Stimulated activated CD4-positive, alpha-beta T cell treated with anti-CD3 and anti-CD28 coated beads, Interleukin-1b, Interleukin-23, amount 100 ng/mL, for 1 hour (primary cell): ENCODE data around the gene R3HDM4.

Source experiments
- DNase-seq, 2 donors: peaks; one replicate each; pipeline ENCODE4 v3.0.0-alpha.2; 2020; ENCODE audit warnings: low read depth in 2 of 2

Gene R3HDM4

DNA sequence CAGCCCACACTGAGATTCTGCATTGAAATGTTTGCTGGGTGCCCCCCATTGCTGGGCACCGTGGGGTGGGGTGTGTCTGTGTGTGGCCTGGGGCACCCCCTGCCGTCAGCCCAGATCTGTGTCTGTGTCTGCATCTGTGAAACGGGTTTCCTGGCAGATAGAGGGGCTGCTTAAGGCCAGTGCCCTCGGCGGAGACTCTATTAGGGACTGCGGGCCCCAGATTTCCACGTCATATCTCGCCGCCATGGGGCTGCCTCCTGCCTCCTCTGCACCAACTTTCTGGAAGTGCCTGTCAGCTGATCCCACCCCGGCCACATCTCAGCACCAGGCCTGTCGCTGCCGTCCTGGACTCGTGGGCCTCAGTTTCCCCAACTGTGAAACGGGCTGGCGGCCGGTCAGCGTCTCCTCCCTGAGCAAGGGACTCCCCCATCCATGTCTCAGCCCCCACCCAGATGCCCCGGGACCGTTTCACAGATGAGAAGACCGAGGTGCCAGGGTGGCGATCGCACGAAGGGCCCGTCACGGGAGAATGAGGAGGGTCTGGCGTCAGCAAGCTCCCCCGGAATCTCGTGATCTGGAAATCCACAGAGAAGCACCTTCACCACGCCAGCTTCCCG is 34.2 kb upstream of the R3HDM4 start:
- DNase-seq, result no peak

DNA sequence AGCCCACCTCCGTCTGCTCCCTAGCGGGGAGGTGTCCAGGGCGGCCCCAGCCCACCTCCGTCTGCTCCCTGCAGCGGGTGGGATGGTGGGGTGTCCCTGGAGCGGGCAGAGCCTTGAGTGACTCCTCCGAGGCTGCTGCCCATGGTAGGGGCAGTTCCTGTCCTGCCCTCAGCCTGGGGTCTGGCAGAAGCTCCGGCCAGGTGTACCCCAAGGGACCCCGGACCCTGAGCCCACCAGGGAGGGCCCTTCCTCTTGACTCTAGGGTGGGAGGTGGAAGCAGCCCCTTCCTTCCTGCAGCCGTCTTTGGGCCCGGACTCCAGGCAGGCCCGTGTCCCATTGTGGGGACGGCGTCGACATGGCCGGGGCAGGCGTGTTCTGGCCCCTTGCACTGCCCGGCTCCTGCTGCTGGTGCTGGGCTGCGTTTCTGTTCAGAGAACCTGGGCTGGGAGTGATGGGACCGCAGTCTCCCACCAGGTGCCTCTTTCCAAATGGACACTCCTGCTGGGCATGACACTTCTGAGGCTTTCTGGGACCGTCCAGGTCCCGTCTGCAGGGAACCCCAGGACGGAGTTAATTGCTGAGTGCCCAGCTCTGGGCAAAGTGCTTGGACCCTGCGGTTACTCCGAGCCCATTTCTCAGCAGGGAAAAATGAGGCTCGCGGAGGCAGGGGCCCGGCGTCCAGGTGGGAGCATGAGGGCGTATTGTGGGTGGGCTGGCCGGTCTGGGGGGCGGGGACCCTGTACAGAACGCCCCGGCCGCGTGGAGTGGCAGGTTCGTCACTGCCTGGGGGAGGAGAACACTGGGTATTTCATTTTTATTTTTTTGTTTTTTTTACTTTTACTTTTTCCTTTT is 32.6 kb upstream of the R3HDM4 start:
- no peak for DNase-seq

DNA sequence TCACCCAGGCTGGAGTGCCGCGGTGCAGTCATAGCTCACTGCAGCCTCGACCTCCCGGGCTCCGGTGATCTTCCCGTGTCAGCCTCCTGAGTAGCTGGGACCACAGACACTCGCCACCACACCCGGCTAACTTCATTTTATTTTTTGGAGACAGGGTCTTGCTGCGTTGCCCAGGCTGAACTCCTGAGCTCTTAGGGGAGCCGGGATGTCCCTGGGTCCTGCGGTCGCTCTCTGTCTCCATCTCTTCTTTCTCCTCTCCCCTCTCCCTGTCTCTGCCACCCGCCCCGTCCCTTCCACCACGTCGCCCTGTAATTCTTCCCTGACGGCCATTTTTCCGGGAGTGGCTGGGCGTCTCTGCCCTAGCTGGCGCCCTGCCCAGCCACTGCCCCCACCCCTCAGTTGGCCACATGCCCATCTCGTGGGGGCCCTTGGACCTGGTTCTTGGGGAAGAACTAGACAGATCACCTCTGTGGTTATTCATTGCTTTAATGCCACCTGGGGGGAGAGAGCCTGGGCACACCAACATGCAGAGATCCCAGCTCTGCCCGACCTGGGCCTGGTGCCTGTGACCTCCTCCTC is 31.7 kb upstream of the R3HDM4 start:
- no peak for DNase-seq

DNA sequence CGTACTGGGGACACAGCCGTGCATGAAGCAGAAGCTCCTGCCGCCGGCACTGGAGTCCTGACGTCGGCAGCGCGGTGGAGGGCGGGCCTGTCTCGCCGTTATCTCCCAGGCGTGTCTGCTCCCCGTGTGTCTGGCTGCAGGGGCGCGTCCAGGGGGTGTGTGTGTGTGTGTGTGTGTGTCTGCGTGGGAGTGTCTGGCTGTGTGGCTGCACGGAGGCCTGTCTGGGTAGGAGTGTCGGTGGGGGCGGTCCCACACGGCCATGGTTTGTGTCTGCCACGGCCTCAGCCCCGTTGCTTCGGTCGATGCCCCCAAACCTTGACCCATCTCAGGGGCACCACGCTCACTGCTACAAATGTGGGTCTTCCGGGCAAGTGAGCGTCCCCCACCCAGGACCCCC is 31.1 kb upstream of the R3HDM4 start:
- no peak for DNase-seq

DNA sequence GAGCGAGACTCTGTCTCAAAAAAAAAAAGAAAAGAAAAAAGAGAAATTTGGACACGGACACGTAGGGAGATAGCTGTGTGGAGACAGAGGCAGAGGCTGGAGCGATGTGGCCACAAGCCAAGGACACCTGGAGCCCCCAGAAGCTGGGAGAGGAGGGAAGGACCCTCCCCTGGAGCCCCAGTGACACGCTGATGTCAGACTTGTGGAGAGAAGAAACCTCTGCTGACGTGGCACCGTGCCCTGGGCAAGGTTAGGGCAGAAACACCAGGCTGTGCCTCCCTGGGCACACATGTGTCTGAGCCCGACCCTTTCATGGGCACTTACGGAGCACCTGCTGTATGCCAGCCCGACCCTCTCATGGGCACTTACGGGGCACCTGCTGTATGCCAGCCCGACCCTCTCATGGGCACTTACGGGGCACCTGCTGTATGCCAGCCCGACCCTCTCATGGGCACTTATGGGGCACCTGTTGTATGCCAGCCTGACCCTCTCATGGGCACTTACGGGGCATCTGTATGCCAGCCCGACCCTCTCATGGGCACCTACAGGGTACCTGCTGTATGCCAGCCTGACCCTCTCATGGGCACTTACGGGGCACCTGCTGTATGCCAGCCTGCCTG is 30.6 kb upstream of the R3HDM4 start:
- no peak for DNase-seq

DNA sequence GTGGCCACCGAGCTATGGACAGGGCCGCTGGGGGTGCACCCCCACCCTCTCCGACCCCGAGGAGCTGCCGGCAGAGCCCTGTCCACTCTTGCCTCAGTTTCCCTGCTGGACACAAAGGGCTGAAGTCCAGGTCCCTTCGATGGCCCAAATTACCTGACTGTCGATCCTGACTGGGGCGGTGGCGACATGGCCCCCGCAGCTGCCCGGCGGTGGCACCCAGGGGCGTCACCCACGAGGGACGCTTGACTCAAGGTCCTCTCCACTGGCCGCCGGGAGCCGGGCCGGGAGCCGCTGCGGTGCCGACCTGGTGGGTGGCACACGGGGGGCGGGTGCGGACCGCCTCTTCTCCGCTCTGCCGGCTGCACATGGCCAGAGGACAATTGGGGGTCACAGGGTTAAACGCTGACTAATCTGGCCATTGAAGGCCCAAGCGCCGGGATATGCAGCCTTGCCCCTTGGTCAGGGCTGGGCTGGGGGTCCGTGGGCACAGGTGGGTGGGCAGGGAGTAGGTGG is 29.2 kb upstream of the R3HDM4 start:
- no peak for DNase-seq

DNA sequence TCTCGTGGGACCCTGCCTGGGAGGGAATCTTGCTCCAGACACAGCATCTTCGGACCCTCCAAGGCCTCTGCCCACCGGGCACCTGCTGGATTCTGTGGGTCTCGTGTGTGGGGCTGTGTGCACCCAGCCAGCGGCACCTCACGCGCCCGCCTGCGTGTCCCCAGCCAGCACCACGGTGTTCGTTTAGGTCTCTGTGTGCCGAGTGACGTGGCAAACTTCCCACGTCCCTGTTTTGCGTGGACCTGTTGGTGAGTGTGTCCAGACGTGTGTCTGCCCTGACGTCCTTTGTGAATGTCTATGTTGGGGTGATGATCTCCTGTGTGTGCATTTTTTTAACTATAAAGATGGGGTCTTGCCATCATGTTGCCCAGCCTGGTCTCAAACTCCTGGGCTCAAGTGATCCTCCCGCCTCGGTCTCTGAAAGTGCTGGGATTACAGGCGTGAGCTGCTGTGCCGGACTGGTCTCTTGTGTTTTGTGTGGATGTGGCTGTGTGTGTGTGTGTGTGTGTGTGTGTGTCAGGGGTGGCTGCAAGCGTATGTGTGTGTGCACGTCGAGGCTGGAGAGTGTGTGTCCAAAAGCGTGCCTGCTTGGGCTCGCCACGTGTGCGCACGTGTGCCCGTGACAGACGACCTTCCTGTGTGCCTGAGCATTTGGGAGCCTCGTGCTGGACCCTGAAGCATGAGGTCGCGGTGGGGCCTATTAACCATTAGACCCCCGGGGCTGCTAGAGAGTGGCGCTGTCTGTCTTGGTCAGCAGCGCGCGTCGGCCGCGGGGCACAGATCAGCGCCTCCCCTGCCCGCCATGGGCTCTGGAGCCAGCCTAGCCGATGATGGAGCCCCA is 28.5 kb upstream of the R3HDM4 start:
- DNase-seq, result no peak

DNA sequence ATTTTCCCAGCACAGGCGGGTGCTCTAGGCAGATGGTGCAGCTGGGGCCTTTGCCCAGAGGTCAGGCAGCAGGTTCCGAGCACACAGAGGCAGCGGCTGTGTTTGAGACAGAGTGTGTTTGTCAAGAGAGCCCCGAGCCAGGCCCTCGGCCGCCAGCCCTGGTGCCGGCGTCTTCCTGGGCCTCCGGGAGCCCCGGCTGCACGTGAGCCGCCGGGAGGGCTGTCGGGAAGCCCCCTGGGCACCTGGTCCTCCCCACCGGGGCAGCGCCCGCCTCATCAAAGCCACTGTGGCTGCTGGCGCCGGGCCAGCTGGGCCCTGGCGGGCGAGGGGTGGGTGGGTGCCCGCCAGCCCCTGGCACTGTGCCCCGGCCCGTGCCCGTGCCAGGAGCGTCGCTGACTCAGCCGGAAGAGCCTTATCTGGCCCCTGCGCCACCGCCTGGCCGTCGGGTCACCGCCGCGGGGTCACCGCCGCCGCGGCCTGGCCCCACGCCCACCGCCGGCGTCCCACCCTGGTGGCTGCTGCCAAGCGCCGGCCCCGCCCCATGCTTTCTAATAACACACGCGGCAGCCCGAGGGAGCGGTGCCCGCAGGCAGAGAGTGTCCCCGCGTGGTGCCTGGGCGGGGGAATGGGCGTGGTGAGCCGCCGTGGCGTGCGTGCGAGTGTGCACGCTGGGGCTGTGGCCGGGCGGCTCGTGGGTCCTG is 27.7 kb upstream of the R3HDM4 start:
- DNase-seq, result peak in 1 of 2 donors; percentile 50

DNA sequence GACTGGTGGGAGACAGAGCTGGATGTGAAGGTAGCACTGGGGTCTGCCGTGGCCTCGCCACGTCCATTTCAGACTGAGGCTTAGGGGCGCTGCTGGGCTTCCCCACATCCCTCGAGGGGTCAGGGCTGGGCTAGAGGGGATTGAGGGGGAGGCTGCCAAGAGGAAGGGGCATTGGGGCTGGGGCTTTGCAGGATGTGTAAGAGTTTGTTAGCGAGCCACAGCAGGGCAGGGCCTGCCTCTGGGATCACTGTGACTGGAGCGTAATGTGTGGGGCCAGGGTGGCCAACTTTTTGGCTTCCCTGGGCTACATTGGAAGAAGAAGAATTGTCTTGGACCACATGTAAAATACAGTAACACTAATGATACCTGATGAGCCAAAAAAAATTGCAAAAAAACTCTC is 26.9 kb upstream of the R3HDM4 start:
- no peak for DNase-seq

DNA sequence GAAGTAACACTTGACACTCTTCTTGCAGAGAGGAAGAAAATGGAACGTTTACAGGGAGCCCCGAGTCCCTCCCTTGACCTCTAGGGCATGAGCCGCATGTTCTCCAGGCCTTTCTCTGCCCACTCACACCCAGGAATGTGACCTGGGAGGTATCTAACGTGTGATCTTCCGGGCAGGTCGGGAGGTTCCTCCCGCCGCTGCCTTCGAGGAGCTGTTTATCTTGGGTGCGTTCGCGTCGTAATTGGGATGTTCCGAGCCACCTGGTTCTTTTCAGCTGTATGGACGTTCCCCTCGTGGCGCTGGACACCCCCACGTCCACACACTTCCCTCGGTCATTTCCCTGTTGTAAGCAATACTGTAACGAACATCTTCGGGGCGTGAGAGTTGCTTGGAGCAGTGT is 26.4 kb upstream of the R3HDM4 start:
- no peak for DNase-seq

DNA sequence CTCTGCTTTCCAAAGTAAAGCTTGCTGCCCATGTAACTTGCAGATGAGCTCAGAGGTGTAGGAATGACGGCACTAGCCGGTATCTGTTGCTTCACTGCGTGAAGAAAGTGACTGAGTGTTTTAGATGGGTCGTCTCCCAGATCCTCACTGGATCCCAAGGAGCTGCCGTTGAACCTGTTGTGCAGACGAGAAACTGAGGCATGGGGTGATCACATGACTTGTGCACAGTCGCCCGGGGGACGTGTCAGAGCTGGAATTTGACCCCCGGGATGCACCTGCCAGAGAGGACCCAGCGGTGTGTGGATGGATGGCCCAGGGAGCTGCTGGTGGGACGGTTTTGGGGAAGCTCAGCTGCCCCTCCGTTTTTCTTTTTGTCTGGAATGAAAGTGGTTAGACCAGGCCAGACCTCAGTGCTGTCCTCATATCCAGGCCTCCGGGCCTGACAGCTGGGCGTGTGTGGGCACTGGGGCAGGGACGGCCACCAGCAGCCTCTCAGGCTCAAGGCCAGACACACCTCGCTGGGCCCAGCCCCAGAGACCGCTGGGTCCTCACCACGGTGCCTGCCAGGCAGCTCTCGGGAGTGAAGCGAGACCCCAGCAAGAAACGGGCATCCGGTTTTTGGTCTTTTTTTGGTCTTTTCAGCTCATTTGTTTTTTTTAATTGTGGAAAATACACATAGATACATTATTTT is 25.4 kb upstream of the R3HDM4 start:
- no peak for DNase-seq

DNA sequence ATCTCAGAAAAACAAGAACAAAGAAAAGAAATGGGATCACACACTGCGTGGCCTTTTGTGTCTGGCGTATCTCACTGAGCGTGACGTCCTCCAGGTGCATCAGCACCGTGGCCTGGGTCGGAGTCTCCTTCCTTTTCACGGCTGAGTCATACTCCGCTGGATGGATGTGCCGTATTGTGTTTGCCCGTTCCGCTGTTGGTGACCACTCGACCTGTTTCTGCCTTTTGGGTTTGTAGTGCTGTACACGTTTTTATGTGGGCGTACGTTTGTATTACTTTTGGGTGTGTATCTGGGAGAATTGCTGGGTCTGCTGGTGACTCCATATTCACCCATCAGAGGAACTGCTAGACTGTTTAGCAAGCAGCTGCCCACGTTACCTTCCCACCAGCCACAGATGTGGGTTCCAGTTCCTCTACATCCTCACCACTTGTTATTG is 24.3 kb upstream of the R3HDM4 start:
- no peak for DNase-seq

DNA sequence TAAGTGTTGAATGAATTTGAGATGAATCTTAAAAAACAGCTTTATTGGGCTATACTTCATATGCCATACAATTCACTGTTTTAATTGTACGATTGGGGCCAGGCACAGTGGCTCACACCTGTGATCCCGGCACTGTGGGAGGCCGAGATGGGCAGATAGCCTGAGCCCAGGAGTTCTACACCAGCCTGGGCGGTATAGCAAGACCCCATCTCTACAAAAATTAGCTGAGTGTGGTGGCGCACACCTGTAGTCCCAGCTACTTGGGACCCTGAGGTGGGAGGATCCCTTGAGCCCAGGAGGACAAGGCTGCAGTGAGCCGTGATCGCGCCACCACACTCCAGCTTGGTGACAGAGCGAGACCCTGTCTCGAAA is 23.1 kb upstream of the R3HDM4 start:
- DNase-seq, result no peak

DNA sequence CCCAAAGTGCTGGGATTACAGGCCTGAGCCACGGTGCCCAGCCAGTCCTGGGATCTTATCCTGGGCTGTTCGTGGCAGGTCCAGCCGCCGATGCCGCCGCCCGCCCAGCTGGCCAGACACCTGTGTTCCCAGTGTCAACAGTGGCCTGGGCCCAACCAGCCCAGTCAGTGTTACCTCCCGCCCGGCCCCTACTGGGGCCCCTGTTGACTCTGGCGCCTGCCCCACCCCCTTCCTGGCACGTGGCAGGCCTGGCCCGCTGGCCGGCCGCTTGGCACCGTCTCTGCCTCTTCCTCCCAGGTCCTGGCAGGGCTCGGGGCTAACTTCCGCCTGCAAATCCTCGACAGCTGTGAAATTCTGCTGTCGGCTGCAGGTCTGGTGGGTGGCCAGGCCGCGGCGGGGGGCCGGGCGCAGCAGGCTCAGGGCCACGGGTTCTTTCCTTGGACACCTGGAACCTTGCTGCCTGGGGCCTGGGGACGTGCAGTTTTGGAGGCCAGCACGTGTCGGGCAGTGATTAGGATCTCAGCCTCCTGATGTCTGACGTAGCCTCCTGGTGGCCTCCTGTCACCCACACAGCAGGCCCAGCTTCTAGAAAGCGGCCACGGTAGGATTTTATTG is 22.0 kb upstream of the R3HDM4 start:
- DNase-seq, result no peak

DNA sequence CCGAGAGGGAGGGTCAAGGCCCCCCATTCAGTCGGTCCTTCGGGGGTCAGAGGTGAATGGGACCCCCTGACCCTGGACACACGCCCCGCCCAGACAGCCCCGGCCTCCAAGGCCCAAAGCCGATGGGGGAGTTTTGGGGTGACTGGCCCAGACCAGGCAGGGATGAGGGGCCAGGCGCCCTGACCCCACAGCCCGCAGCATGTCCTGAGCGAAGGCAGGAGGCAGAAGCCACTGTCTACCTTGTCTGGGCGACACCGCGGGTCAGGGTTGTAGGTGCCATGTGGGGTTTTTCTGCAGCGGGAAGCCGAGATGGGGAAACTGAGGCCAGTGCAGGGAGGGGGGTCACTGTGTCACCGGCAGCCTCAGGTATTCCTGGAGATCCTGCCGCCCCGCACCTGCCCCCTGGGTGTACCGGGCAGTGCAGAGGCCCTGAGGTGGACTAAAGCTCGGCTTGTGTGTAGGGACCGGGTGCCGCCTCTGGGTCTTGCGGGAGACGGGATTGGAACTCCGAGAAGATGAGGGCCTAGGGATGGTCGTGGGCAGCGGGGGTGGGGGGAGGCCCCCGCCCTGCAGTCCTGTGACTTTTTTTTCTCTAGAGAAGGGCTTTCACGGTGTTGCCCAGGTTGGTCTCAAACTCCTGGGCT is 21.3 kb upstream of the R3HDM4 start:
- no peak for DNase-seq

DNA sequence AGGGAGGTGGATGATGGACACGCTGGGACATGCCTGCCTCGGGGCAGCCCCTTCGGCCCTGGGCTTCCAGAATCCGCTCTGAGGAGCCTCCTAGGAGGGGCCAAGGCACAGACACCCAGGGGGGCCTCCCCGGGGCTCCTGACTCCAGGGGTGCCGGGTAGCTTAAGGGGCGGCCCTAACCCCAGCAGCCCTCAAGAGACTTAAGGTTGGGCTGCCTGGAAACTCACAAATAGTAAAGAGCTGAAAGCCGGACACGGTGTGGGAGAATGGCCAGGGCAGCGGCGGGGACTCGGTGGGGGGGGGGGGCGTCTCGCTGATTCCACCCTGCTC is 20.5 kb upstream of the R3HDM4 start:
- no peak for DNase-seq

DNA sequence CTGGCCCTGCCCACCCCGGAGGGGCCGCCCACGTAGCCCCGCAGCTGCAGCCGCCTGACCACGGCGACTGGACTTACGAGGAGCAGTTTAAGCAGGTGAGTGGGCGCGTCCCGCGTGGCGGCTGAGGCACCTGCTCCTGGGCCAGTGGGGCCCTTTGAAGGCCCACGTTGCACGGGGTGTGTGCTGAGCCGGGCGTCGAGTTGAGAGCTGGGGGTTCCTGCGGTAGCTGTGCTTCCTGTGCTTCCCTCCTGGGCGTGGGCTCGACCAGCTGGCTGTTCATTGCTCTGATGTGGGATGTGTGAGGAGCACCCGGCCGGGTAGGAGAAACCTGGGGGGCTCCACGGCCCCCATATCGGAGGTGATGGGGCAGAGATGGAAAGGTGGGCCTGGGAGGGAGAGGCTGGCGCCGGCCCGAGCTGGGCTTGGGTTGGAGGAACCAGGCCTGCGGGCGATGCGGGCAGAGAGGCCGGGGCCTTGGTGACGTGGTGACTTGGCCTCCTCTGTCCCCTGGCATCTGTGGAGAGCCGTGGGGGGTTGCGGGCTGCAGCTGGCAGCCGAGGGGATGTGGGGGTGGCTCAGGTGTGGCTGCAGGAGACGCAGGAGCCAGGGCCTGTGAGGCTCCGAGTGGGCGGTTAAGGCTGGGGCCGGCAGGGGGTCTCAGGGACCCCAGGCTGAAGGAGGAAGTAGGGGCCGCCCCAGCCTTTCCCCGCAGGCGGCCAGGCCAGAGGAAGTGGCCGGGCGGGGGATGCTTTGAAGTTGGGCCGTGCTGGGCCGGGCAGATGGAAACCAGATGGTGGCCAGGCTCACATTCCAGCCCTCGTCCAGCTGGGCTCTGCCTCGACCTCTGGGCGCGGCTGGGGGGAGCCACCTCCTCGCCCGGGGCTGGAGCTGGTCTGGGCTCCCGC is 19.9 kb upstream of the R3HDM4 start:
- no peak for DNase-seq

DNA sequence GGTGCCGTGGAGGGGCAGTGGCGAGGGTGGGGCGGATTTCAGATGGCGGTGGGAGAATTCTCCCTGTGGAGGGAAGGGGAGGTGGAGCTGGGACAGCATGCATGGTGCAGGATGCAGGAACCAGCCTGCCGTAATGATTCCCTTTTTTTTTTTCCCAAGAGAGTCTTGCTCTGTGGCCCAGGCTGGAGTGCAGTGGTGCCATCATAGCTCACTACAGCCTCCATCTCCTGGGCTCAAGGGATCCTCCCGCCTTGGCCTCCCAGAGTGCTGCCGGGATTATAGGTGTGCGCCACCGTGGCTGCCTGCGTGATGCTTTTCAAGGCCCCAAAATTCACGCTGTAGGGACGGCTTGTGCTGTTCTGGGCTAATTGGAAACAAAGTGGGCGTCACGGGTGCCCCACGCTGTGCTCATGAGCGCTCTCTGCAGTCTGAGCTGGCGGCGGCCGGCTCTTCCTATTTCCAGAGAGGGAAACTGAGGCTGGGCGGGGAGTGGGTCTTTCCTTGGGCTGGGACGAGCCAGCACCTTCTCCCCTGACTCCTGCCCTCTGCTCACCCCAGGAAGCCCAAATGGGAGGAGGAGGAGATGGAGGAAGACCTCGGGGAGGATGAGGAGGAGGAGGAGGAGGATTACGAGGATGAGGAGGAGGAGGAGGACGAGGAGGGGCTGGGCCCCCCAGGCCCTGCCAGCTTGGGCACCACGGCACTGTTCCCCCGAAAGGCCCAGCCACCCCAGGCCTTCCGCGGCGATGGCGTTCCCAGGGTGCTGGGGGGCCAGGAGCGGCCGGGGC is 19.0 kb upstream of the R3HDM4 start:
- DNase-seq, result no peak
